MCF 10A (cell line): ENCODE data around the gene FNDC5. TPM values are rescaled to one million over a fixed set of nuclear protein-coding genes. Genes with fewer than 3 reads are reported as not detected.

Experiments
- BruUV-seq: library from RNA; stranded (reverse); fragments of 400-500 nt; replicated peaks from 2 replicates; lab custom pipeline; 2021; lab: Mats Ljungman, UMichigan
- CTCF ChIA-PET: fragments of 300-600 bp; sonication (Branson Sonifier 250); formaldehyde crosslinking; extraction: SDS; loops from one replicate; lab custom pipeline; 2021; ENCODE audit warnings: antibody characterized with exemption, inconsistent platforms; lab: Yijun Ruan, JAX
- POLR2A ChIA-PET: fragments of 300-600, 350-650 bp; sonication (Branson Sonifier 250); formaldehyde crosslinking; extraction: SDS; loops from one replicate; lab custom pipeline; 2020; ENCODE audit warnings: antibody characterized with exemption, inconsistent platforms; lab: Yijun Ruan, JAX
- DNase-seq: peaks from one replicate; pipeline ENCODE4 v3.0.0-alpha.2; 2018; ENCODE audit not compliant: unreplicated experiment
- H3K27ac Mint-ChIP-seq: one replicate; pipeline ENCODE4 v1.8.0; 2022; ENCODE audit warnings: mild to moderate bottlenecking, low read depth, mixed read lengths; ENCODE audit not compliant: unreplicated experiment
- H3K27me3 Mint-ChIP-seq: one replicate; pipeline ENCODE4 v1.8.0; 2022; ENCODE audit warnings: mixed read lengths; ENCODE audit not compliant: insufficient read depth, unreplicated experiment
- H3K36me3 Mint-ChIP-seq: one replicate; pipeline ENCODE4 v1.8.0; 2022; ENCODE audit warnings: mild to moderate bottlenecking, moderate library complexity, mixed read lengths; ENCODE audit not compliant: insufficient read depth, unreplicated experiment
- H3K4me1 Mint-ChIP-seq: one replicate; pipeline ENCODE4 v1.8.0; 2022; ENCODE audit warnings: mixed read lengths; ENCODE audit not compliant: insufficient read depth, unreplicated experiment
- H3K4me3 Mint-ChIP-seq: one replicate; pipeline ENCODE4 v1.8.0; 2022; ENCODE audit warnings: mild to moderate bottlenecking, moderate library complexity, mixed read lengths; ENCODE audit not compliant: unreplicated experiment
- H3K9me3 Mint-ChIP-seq: one replicate; pipeline ENCODE4 v1.8.0; 2022; ENCODE audit warnings: mixed read lengths; ENCODE audit not compliant: unreplicated experiment
- CTCF ChIP-seq: fragments of 200-600 bp; IDR thresholded peaks from one replicate; pipeline ENCODE4 v1.8.0; 2022; ENCODE audit warnings: antibody characterized with exemption, mild to moderate bottlenecking; ENCODE audit not compliant: unreplicated experiment
- intact Hi-C: fragments of 100-400 bp; cut with micrococcal nuclease; formaldehyde crosslinking; loops from 2 replicates; pipeline ENCODE4 v1.14.1; 2022
- total RNA-seq: library from RNA; stranded (reverse); gene quantifications from 2 replicates; pipeline ENCODE4 v1.2.3, GENCODE V29; 2022

Gene FNDC5
- total RNA-seq, 1 experiment from 2014 or later: not detected

DNA sequence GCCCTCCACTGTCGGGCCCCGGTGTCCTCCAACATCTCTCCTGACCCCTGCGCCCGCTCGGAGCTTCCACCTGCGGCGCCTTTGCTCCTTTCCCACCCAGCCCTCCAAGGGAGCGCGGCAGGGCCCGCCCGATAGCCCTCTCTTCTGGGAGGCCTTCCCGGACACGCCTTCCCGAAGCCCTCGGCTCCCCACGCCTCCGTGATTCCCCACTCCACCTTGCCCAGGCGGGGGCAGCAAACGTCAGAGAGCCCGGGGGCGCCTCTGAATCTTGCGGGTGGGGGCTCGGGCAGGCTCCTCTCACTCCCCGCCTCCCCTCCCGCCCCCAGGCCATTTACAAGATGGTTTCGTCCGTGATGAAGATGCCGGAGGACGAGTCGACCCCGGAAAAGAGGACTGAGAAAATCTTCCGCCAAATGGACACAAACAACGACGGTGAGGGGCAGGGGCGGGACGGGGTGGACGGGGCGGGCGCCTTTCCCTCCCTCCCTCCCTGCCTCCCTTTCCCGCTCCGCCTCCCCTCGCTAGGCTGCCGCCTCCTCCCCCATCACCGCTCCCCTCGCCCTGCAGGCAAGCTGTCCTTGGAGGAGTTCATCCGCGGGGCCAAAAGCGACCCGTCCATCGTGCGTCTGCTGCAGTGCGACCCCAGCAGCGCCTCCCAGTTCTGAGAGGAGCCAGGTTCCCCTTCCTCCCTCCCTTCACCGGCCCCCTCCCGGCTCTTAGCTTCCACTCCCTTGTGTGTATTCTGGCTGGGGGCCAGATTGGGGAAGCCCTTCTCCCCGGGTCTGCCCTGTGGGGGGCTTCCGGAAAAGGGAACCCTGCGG is 22.7 kb upstream of the FNDC5 start:
- intact Hi-C loops: no loop called here
- peaks cover 40% of the 10 kb centered on the region for H3K27me3 Mint-ChIP-seq
- no peak overlapping the region for H3K4me3 Mint-ChIP-seq
- H3K27ac Mint-ChIP-seq: no peak overlapping the region
- H3K9me3 Mint-ChIP-seq: no peaks in the 10 kb centered on the region
- POLR2A ChIA-PET: interaction anchor here (0.7 kb wide), 1 partner anchor 13 kb away, joined by 3 read pairs; no protein-coding TSS in a partner anchor
- no peaks in the 10 kb centered on the region for H3K36me3 Mint-ChIP-seq
- CTCF ChIA-PET: interaction anchor here (0.6 to 1.9 kb wide), 3 partner anchors 17 to 373 kb away, joined by 3 to 9 read pairs (median 3); no protein-coding TSS in a partner anchor
- no peak for DNase-seq
- BruUV-seq: no TSS peak
- TF ChIP-seq CTCF: no peak
- H3K4me1 Mint-ChIP-seq: no peaks in the 10 kb centered on the region

GRCh38 chr1:32892368-32893197 is 21.9 kb upstream of the FNDC5 start:
- Mint-ChIP-seq H3K4me1 (no peaks in the 10 kb centered on the region), H3K4me3 (no peak overlapping the region), H3K27me3 (peaks cover 44% of the 10 kb centered on the region), H3K27ac (no peak overlapping the region), H3K9me3 (no peaks in the 10 kb centered on the region), H3K36me3 (no peaks in the 10 kb centered on the region)
- no peak for DNase-seq
- POLR2A ChIA-PET: interaction anchor here (0.7 kb wide), 1 partner anchor 14 kb away, joined by 3 read pairs; no protein-coding TSS in a partner anchor
- no TSS peak for BruUV-seq
- peak; percentile 25 for TF ChIP-seq CTCF
- intact Hi-C loops: no loop called here
- CTCF ChIA-PET: interaction anchor here (0.7 to 1.9 kb wide), 4 partner anchors 16 to 196 kb away, joined by 3 to 9 read pairs (median 4); no protein-coding TSS in a partner anchor

DNA sequence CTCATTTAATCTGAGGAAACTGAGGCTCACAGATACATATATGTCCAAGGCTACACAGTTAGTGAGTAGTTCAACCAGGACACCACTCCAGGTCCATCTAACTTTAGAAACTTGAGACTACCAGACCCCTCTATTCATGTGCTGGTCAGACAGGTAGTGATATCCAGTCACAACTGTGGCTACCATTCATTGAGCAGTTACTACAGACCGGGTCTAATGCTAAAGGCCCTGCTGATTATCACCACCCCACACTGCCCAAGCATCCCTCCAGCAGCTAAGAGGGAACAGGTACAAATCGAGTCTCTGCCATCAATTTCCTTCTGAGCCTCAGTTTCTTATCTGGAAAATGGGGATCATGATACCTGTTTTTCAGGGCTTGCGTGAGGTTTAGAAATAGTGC is 20.9 kb upstream of the FNDC5 start:
- Mint-ChIP-seq H3K27me3 (peaks cover 54% of the 10 kb centered on the region), H3K4me1 (no peaks in the 10 kb centered on the region), H3K9me3 (no peaks in the 10 kb centered on the region), H3K36me3 (no peaks in the 10 kb centered on the region), H3K27ac (no peak overlapping the region), H3K4me3 (no peak overlapping the region)
- no peak for DNase-seq
- no TSS peak for BruUV-seq
- POLR2A ChIA-PET: no interaction called here
- CTCF ChIA-PET: interaction anchor here (1.9 kb wide), 1 partner anchor 15 kb away, joined by 9 read pairs; no protein-coding TSS in a partner anchor
- intact Hi-C loops: no loop called here
- no peak for TF ChIP-seq CTCF

- no peaks in the 10 kb centered on the region for H3K4me1 Mint-ChIP-seq
- intact Hi-C loops: no loop called here
- no TSS peak for BruUV-seq
- no peak for TF ChIP-seq CTCF
- peaks cover 55% of the 10 kb centered on the region for H3K27me3 Mint-ChIP-seq
- no peak overlapping the region for H3K27ac Mint-ChIP-seq
- no peaks in the 10 kb centered on the region for H3K36me3 Mint-ChIP-seq
- POLR2A ChIA-PET: no interaction called here
- no peak overlapping the region for H3K4me3 Mint-ChIP-seq
- no peak for DNase-seq
- no peaks in the 10 kb centered on the region for H3K9me3 Mint-ChIP-seq
- CTCF ChIA-PET: no interaction called here
Measured at GRCh38 chr1:32891241-32891570, 20.5 kb upstream of the FNDC5 start.
